Hepatocyte (in vitro differentiated cells): ENCODE data around the gene MAFF.

Experiments used
- CTCF ChIP-seq: fragments of 200-600 bp; sonication (generic); IDR thresholded peaks from 2 replicates; pipeline ENCODE4 v1.5.1; 2016; ENCODE audit warnings: antibody characterized with exemption, mild to moderate bottlenecking; ENCODE audit not compliant: poor library complexity
- EZH2 ChIP-seq: fragments of 200-600 bp; sonication (generic); IDR thresholded peaks from 2 replicates; pipeline ENCODE4 v1.6.1; 2016; ENCODE audit warnings: antibody characterized with exemption, mild to moderate bottlenecking, borderline replicate concordance

- TF ChIP-seq CTCF (no peak), EZH2 (no peak)
Measured at GRCh38 chr22:38219632-38220031, 17.8 kb downstream of the MAFF start.
